HepG2 (cell line): ENCODE data around the gene VWA7. TPM values are rescaled to one million over a fixed set of nuclear protein-coding genes. Genes with fewer than 3 reads are reported as not detected.

Source experiments
- ATAC-seq: fragments of 200-7000 bp; cut with Tn5 transposase; 3 replicates; pipeline ENCODE4 v1.9.1; 2020; ENCODE audit warnings: mild to moderate bottlenecking, moderate library complexity
- BruUV-seq: library from RNA; stranded (reverse); fragments of 400-500 nt; replicated peaks from 2 replicates; lab custom pipeline; 2021; lab: Mats Ljungman, UMichigan
- CTCF ChIA-PET: fragments of 300-600 bp; formaldehyde crosslinking; extraction: SDS; loops from one replicate; lab custom pipeline; 2021; ENCODE audit warnings: low total read pairs, inconsistent platforms, low intra/inter-chr PET ratio; lab: Yijun Ruan, JAX
- POLR2A ChIA-PET: fragments of 350-600 bp; sonication (Branson Sonifier 250); formaldehyde crosslinking; loops from one replicate; lab custom pipeline; 2020; ENCODE audit warnings: antibody characterized with exemption, inconsistent platforms; lab: Yijun Ruan, JAX
- DNase-seq: peaks from one replicate; pipeline ENCODE4 v3.0.0-alpha.2; 2015; ENCODE audit warnings: low spot score
- FAIRE-seq: peaks from 3 replicates; lab custom pipeline; 2011; peaks lifted over from hg19 to GRCh38; lab: Jason Lieb, UNC
- H2AFZ ChIP-seq: one replicate; pipeline ENCODE4 v1.6.1; 2011; ENCODE audit warnings: low read length, inconsistent platforms
- H3K27ac ChIP-seq: fragments of 300-600 bp; 3 replicates; pipeline ENCODE4 v1.8.0; 2011; ENCODE audit warnings: mixed run types, mild to moderate bottlenecking, mixed read lengths, low read length, inconsistent platforms; ENCODE audit not compliant: insufficient read depth; ENCODE audit errors: extremely low read length
- H3K27me3 ChIP-seq, 2 experiments: fragments of 200-600 bp in 1 of 2; 2 replicates in 1 of 2; 3 replicates in 1 of 2; pipeline versions ENCODE4 v1.6.0 to v1.8.0; 2011; ENCODE audit warnings: low read length in 2 of 2, mild to moderate bottlenecking in 2 of 2, moderate library complexity in 2 of 2, inconsistent platforms in 1 of 2; ENCODE audit not compliant: insufficient read depth in 2 of 2, control insufficient read depth in 1 of 2
- H3K36me3 ChIP-seq, 2 experiments: fragments of 200-600 bp in 1 of 2; replicated peaks in 1 of 2; 2 replicates in 1 of 2; 3 replicates in 1 of 2; pipeline versions ENCODE4 v1.5.1 to v1.8.0; 2011; ENCODE audit warnings: low read length in 2 of 2, inconsistent platforms in 1 of 2; ENCODE audit not compliant: insufficient read depth in 2 of 2, control insufficient read depth in 1 of 2
- H3K4me1 ChIP-seq: 2 replicates; pipeline ENCODE4 v1.5.1; 2012; ENCODE audit warnings: low read length, inconsistent platforms; ENCODE audit not compliant: insufficient read depth
- H3K4me2 ChIP-seq: 2 replicates; pipeline ENCODE4 v1.6.0; 2011; ENCODE audit warnings: low read depth, low read length, inconsistent platforms
- H3K4me3 ChIP-seq, 3 experiments: fragments of 200-600 bp in 1 of 3; sonication (generic), shearing (Covaris generic) in 1 of 3; replicated peaks in 1 of 3; 2 replicates each; pipeline ENCODE4 v1.5.1; 2011 to 2016; ENCODE audit warnings: low read length in 3 of 3, inconsistent platforms in 2 of 3, low read depth in 2 of 3, mild to moderate bottlenecking in 2 of 3, control low read depth in 1 of 3, mixed read lengths in 1 of 3; ENCODE audit not compliant: insufficient read depth in 1 of 3
- H3K79me2 ChIP-seq: one replicate; pipeline ENCODE4 v1.6.1; 2011; ENCODE audit warnings: low read length, inconsistent platforms; ENCODE audit not compliant: insufficient read depth
- H3K9ac ChIP-seq: 2 replicates; pipeline ENCODE4 v1.6.0; 2011; ENCODE audit warnings: mild to moderate bottlenecking, low read depth, low read length, inconsistent platforms; ENCODE audit not compliant: insufficient read depth
- H3K9me3 ChIP-seq: 2 replicates; pipeline ENCODE4 v1.5.1; 2012; ENCODE audit warnings: mild to moderate bottlenecking, low read length
- H4K20me1 ChIP-seq: 2 replicates; pipeline ENCODE4 v1.6.0; 2011; ENCODE audit warnings: inconsistent platforms, mild to moderate bottlenecking, low read length, moderate library complexity; ENCODE audit not compliant: insufficient read depth
- MAFK ChIP-seq, 2 experiments: IDR thresholded peaks in 1 of 2; conservative IDR thresholded peaks in 1 of 2; 2 replicates each; pipeline ENCODE4 v1.6.1; 2011; ENCODE audit warnings: improper control_type of control experiment in 2 of 2, low read length in 2 of 2
- ZNF501 ChIP-seq: sonication (generic); formaldehyde crosslinking; IDR thresholded peaks from 2 replicates; pipeline ENCODE4 v1.5.1; 2020; ENCODE audit warnings: mild to moderate bottlenecking, moderate library complexity, missing genetic modification reagents
- WGBS: methylation state at CpG from one replicate; pipeline ENCODE4 v1.1.6; 2017; ENCODE audit warnings: low lambda C conversion rate; 5-methylcytosine and 5-hydroxymethylcytosine counted together
- in situ Hi-C: cut with HindIII; loops from 2 replicates; pipeline ENCODE4 v1.10.0; 2017; ENCODE audit warnings: low pct_unique_long_range_greater_than_20kb; ENCODE audit not compliant: extremely low pct_ligation_motif_present
- intact Hi-C: fragments of 100-400 bp; cut with micrococcal nuclease; formaldehyde crosslinking; loops from one replicate; pipeline ENCODE4 v1.10.0; 2022; ENCODE audit not compliant: unreplicated experiment
- polyA plus RNA-seq, 8 experiments: library from polyadenylated mRNA; depleted of rRNA in 3 of 8; stranded (reverse) in 7 of 8; unstranded in 1 of 8; fragments of >200 nt; fragmentation: Illumina TruSeq in 4 of 8; extraction: Trizol in 4 of 8; gene quantifications; 2 replicates each; pipeline versions ENCODE4 v1.2.1 to v1.2.3, GENCODE V29; 2011 to 2016; ENCODE audit warnings: low read depth in 4 of 8, missing spikeins in 1 of 8, mixed read lengths in 1 of 8; ENCODE audit not compliant: insufficient read depth in 1 of 8
- total RNA-seq, 5 experiments: library from RNA; depleted of rRNA; stranded (reverse); fragments of >200 nt; fragmentation: Illumina TruSeq; extraction: Trizol; gene quantifications; 2 replicates each; pipeline ENCODE4 v1.2.3, GENCODE V29; 2016; ENCODE audit warnings: low read depth in 1 of 5
- TF ChIP-seq, protein P1 (sequence below): IDR thresholded peaks from 2 replicates; pipeline ENCODE4 v1.6.1; 2016; ENCODE audit warnings: control low read depth

The VWA7 gene
- total and polyA plus RNA-seq, 2 of the 13 experiments (the other 11 are each of a cell fraction or from before 2014, with no cell fraction given) = 0.86 to 3.3 TPM

DNA sequence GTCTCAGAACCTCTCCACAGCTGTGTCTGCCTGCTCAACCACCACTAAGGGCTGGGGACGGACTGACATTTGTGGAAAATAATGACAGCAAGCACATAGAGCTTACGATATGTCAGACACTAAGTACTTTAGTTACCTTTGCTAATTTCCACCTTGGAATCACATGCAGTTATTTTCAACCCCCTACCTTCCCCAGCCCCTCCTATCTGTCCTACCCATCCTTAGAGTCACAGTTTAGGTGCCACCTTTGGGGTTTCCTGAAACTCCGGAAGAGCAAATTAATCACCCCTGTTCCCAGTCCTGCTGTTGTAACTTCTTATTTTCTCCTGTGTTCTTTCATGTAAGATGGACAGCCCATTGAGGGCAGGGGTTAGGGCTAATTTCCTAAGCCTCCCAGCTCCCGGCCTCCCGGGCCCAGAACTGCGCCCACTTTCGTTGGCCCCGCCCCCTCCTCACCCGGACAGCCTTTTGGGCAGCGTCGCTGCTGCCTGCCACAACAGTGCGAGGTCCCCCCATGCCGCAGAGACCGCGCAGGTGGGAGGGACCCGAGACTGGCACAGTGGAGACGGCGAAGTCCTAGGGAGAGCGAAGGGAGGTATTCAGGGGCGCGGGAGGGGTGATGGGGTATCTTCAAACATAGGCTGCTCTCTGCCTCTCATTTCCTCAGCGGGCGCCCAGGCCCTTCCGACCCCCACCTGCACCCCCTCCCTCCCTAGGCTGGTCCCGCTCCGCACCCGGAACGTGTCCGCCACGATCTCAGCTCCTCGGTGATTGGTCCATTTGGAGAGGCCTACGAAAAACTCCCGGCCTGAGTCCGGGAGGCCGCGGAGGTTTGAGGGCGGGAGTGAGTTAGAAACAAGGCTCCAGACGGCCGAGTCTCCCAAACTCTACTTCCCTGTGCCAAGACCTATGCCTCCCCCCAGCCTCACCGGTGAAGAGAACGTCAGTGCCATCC is 49.1 kb downstream of the VWA7 start:
- DNase-seq = no peak
- Histone ChIP-seq H2AFZ (no peak overlapping the region), H3K4me3 (no peak overlapping the region), H3K4me2 (no peak overlapping the region), H3K9me3 (no peaks in the 10 kb centered on the region), H3K79me2 (peaks cover under 1% of the 10 kb centered on the region), H3K4me1 (peaks cover 40% of the 10 kb centered on the region)
- intact Hi-C loops = no loop called here
- no peak for ATAC-seq
- CTCF ChIA-PET = interaction anchor here (1.1 to 4.2 kb wide), 2 partner anchors 42 to 47 kb away, joined by 3 to 74 read pairs; partner anchors contain the start of gene LY6G5C
- BruUV-seq = no TSS peak
- POLR2A ChIA-PET = interaction anchor here (2.1 to 6.1 kb wide), 2 partner anchors 11 to 42 kb away, joined by 11 to 122 read pairs; partner anchors contain the start of genes CLIC1 and MSH5
- WGBS = 96% methylated on average over 41 of the region's 41 CpGs
- no peak for TF ChIP-seq ZNF501 (CRISPR knock-in tag)
- TF ChIP-seq, all 625 proteins: peak for 0
- no peak overlapping the region for H3K9ac ChIP-seq
- no peak overlapping the region for H3K27ac ChIP-seq
- FAIRE-seq = no peak
- in situ Hi-C loops = no loop called here
- peaks cover 14% of the 10 kb centered on the region; the same call in 1 of the 2 replicates for H4K20me1 ChIP-seq
- peaks cover 15 to 24% of the 10 kb centered on the region in 2 experiments for H3K36me3 ChIP-seq
- no peaks in the 10 kb centered on the region for H3K27me3 ChIP-seq

DNA sequence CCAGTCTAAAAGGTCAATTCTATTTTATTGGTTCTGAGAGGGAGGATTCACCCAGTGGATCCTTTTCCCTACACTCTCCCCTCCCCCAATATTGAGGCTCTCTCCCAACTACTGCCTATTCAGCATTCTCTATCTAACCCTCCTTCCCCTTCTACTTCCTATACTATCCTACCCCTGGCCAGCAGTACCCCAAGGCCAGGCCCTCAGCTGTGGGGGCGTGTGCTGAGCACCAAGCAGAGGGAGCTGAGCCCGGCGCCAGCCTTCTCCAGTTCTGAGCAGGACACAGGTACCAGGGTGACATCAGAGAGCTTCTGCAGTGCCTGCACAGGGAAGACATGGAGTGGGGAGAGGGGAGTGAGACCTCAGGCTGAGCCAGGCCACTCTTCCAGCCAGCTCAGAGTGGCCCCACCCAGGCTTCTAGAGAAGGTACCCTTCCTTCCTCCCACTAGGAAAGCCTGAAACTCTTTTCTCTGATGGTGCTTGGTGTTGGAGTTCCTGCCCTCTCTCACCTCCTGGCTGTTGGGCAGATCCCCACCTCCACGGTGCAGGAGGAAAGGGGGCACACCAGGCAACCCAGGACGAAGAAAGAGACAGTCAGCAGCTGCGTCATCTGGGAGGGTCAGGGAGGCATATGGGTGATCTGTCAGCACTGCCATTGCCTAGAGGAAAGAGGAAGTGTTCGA is 50.0 kb downstream of the VWA7 start:
- CTCF ChIA-PET = interaction anchor here (4.2 kb wide), 1 partner anchor 43 kb away, joined by 74 read pairs; no protein-coding TSS in a partner anchor
- in situ Hi-C loops (no loop called here), intact Hi-C loops (no loop called here)
- Histone ChIP-seq H3K4me1 (peaks cover 33% of the 10 kb centered on the region), H3K9ac (no peak overlapping the region), H3K27ac (no peak overlapping the region), H2AFZ (no peak overlapping the region), H3K4me2 (no peak overlapping the region), H3K79me2 (no peaks in the 10 kb centered on the region), H3K27me3 (peaks cover 0 to under 1% of the 10 kb centered on the region in 2 experiments; a peak in 2 of 5 replicates), H4K20me1 (peaks cover 11% of the 10 kb centered on the region; the same call in 1 of the 2 replicates), H3K9me3 (no peaks in the 10 kb centered on the region), H3K36me3 (peaks cover 14 to 18% of the 10 kb centered on the region in 2 experiments), H3K4me3 (no peak overlapping the region)
- TF ChIP-seq, protein P1, sequence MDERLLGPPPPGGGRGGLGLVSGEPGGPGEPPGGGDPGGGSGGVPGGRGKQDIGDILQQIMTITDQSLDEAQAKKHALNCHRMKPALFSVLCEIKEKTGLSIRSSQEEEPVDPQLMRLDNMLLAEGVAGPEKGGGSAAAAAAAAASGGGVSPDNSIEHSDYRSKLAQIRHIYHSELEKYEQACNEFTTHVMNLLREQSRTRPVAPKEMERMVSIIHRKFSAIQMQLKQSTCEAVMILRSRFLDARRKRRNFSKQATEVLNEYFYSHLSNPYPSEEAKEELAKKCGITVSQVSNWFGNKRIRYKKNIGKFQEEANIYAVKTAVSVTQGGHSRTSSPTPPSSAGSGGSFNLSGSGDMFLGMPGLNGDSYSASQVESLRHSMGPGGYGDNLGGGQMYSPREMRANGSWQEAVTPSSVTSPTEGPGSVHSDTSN (CRISPR knock-in tag) = no peak
- peak in 1 of 2 experiments; percentile 24; a peak in 2 of 4 replicates for TF ChIP-seq MAFK (conservative IDR thresholded peaks at IDR 0.05 in 1 of 2, IDR thresholded peaks at IDR 0.05 in 1 of 2; ENCODE audit: low read length in 2 of 2)
- WGBS = 84% methylated on average over 7 of the region's 7 CpGs
- ATAC-seq (no peak), DNase-seq (no peak), FAIRE-seq (no peak)
- POLR2A ChIA-PET = interaction anchor here (2.1 to 6.1 kb wide), 2 partner anchors 12 to 43 kb away, joined by 11 to 122 read pairs; partner anchors contain the start of genes CLIC1 and MSH5
- BruUV-seq = no TSS peak
